Measurements from ENCODE around the gene C1QL1.

Gene C1QL1

GRCh38 chr17:44976206-44976605 lies 8.1 kb upstream of the C1QL1 start:
- CTCF ChIA-PET = no interaction called here
- DNase-seq (ENCODE audit: extremely low spot score) = no peak
- POLR2A ChIA-PET = no interaction called here
- TF ChIP-seq TARDBP (IDR thresholded peaks at IDR 0.05) (no peak), ARNT (IDR thresholded peaks at IDR 0.05) (no peak), L3MBTL2 (conservative IDR thresholded peaks at IDR 0.05) (no peak)

- DNase-seq (ENCODE audit: extremely low spot score) = no peak
- ChIA-PET CTCF (no interaction called here), POLR2A (no interaction called here)
- TF ChIP-seq ARNT (IDR thresholded peaks at IDR 0.05) (no peak), SUZ12 (IDR thresholded peaks at IDR 0.05) (no peak), CTBP1 (IDR thresholded peaks at IDR 0.05; ENCODE audit: borderline replicate concordance) (no peak), FOXK2 (IDR thresholded peaks at IDR 0.05) (no peak), SP1 (IDR thresholded peaks at IDR 0.05) (no peak), PKNOX1 (IDR thresholded peaks at IDR 0.05) (no peak), TARDBP (IDR thresholded peaks at IDR 0.05) (no peak), L3MBTL2 (conservative IDR thresholded peaks at IDR 0.05) (no peak), ZNF384 (IDR thresholded peaks at IDR 0.05) (no peak), HDGF (IDR thresholded peaks at IDR 0.05; ENCODE audit: borderline replicate concordance) (no peak), ELF4 (IDR thresholded peaks at IDR 0.05) (no peak)
Observed at GRCh38 chr17:44972953-44973352, 4.8 kb upstream of the C1QL1 start.

- ChIA-PET POLR2A (no interaction called here), CTCF (interaction anchor here (1.2 kb wide), 1 partner anchor 52 kb away, joined by 3 read pairs; no protein-coding TSS in a partner anchor)
- no peak for DNase-seq (ENCODE audit: extremely low spot score)
- TF ChIP-seq PKNOX1 (IDR thresholded peaks at IDR 0.05) = no peak
- TF ChIP-seq FOXA1 (IDR thresholded peaks at IDR 0.05) = no peak
- no peak for TF ChIP-seq TARDBP (IDR thresholded peaks at IDR 0.05)
- TF ChIP-seq FOXM1 (IDR thresholded peaks at IDR 0.05; ENCODE audit: borderline replicate concordance) = no peak
- TF ChIP-seq FOXK2 (IDR thresholded peaks at IDR 0.05) = no peak
- TF ChIP-seq ARNT (IDR thresholded peaks at IDR 0.05) = no peak
- no peak for TF ChIP-seq ZNF384 (IDR thresholded peaks at IDR 0.05)
- TF ChIP-seq SP1 (IDR thresholded peaks at IDR 0.05) = no peak
- no peak for TF ChIP-seq ELF4 (IDR thresholded peaks at IDR 0.05)
- TF ChIP-seq CTBP1 (IDR thresholded peaks at IDR 0.05; ENCODE audit: borderline replicate concordance) = no peak
Observed at GRCh38 chr17:44971776-44972483, 3.8 kb upstream of the C1QL1 start.

- DNase-seq (ENCODE audit: extremely low spot score) = peak; percentile 28
- TF ChIP-seq BHLHE40 (IDR thresholded peaks at IDR 0.05; ENCODE audit: borderline replicate concordance) = no peak
- TF ChIP-seq PKNOX1 (IDR thresholded peaks at IDR 0.05) = peak; percentile 24; the same call in 1 of the 2 replicates
- no peak for TF ChIP-seq LEF1 (IDR thresholded peaks at IDR 0.05; ENCODE audit: borderline replicate concordance)
- POLR2A ChIA-PET = interaction anchor here (0.7 to 1.2 kb wide), 3 partner anchors 10 to 375 kb away, joined by 3 to 7 read pairs (median 4); partner anchors contain the start of gene NMT1
- CTCF ChIA-PET = no interaction called here
Observed at GRCh38 chr17:44970136-44970741, 2.1 kb upstream of the C1QL1 start.

- DNase-seq (ENCODE audit: extremely low spot score) = no peak
- POLR2A ChIA-PET = interaction anchor here (1.0 to 1.4 kb wide), 3 partner anchors 8 to 23 kb away, joined by 3 to 6 read pairs (median 3); no protein-coding TSS in a partner anchor
- no peak for TF ChIP-seq TARDBP (IDR thresholded peaks at IDR 0.05)
- no peak for TF ChIP-seq BHLHE40 (IDR thresholded peaks at IDR 0.05; ENCODE audit: borderline replicate concordance)
- no peak for TF ChIP-seq L3MBTL2 (conservative IDR thresholded peaks at IDR 0.05)
- TF ChIP-seq CTBP1 (IDR thresholded peaks at IDR 0.05; ENCODE audit: borderline replicate concordance) = no peak
- TF ChIP-seq NFRKB (IDR thresholded peaks at IDR 0.05) = no peak
- TF ChIP-seq PKNOX1 (IDR thresholded peaks at IDR 0.05) = no peak
- no peak for TF ChIP-seq SP1 (IDR thresholded peaks at IDR 0.05)
- no peak for TF ChIP-seq FOXM1 (IDR thresholded peaks at IDR 0.05; ENCODE audit: borderline replicate concordance)
- TF ChIP-seq FOXA1 (IDR thresholded peaks at IDR 0.05) = no peak
- no peak for TF ChIP-seq SUZ12 (IDR thresholded peaks at IDR 0.05)
- no peak for TF ChIP-seq ZNF384 (IDR thresholded peaks at IDR 0.05)
- TF ChIP-seq FOXK2 (IDR thresholded peaks at IDR 0.05) = no peak
- CTCF ChIA-PET = interaction anchor here (0.5 to 1.4 kb wide), 6 partner anchors 13 to 785 kb away, joined by 3 to 8 read pairs (median 4); no protein-coding TSS in a partner anchor
Observed at GRCh38 chr17:44969144-44969780, 1.2 kb upstream of the C1QL1 start.

- DNase-seq (ENCODE audit: extremely low spot score) = no peak
- ChIA-PET CTCF (interaction anchor here (1.2 to 1.4 kb wide), 3 partner anchors 14 to 52 kb away, joined by 3 to 8 read pairs (median 6); no protein-coding TSS in a partner anchor), POLR2A (interaction anchor here (0.5 to 1.4 kb wide), 7 partner anchors 9 to 47 kb away, joined by 3 to 6 read pairs (median 4); partner anchors contain the start of gene KIF18B)
- TF ChIP-seq CTBP1 (IDR thresholded peaks at IDR 0.05; ENCODE audit: borderline replicate concordance) (no peak), SP1 (IDR thresholded peaks at IDR 0.05) (no peak), SUZ12 (IDR thresholded peaks at IDR 0.05) (no peak), FOXK2 (IDR thresholded peaks at IDR 0.05) (no peak), HDGF (IDR thresholded peaks at IDR 0.05; ENCODE audit: borderline replicate concordance) (no peak), LEF1 (IDR thresholded peaks at IDR 0.05; ENCODE audit: borderline replicate concordance) (no peak), ARNT (IDR thresholded peaks at IDR 0.05) (no peak), FOXM1 (IDR thresholded peaks at IDR 0.05; ENCODE audit: borderline replicate concordance) (no peak), ZNF384 (IDR thresholded peaks at IDR 0.05) (no peak), L3MBTL2 (conservative IDR thresholded peaks at IDR 0.05) (no peak), BHLHE40 (IDR thresholded peaks at IDR 0.05; ENCODE audit: borderline replicate concordance) (no peak), TARDBP (IDR thresholded peaks at IDR 0.05) (no peak)
Observed at GRCh38 chr17:44967907-44968224, 237 bp downstream of the C1QL1 start.

Measured in HEK293T (cell line).